Measurements from ENCODE around the gene ANKRD63. TPM values are rescaled to one million over a fixed set of nuclear protein-coding genes. Genes with fewer than 3 reads are reported as not detected.

The ANKRD63 gene
- total and polyA plus RNA-seq, 2 of the 8 experiments (the other 6 are each of a cell fraction or from before 2014, with no cell fraction given): 0.18 to 0.26 TPM

GRCh38 chr15:40246496-40247280 lies 36.2 kb downstream of the ANKRD63 start:
- 86% methylated on average over 8 of the region's 8 CpGs; no CpG with 5 or more reads in 1 of the 2 experiments for WGBS, 2 experiments (ENCODE audit: extremely low coverage in 1 of 2, insufficient coverage in 1 of 2, insufficient read length in 1 of 2, insufficient replicate concordance in 2 of 2, low coverage in 1 of 2, low lambda C conversion rate in 2 of 2, missing lambda C conversion rate in 1 of 2)
- Histone ChIP-seq H3K18ac (ENCODE audit: extremely low read depth, low read length) (no peak overlapping the region; the same call in 1 of the 2 replicates), H2AK5ac (ENCODE audit: low read depth, low read length) (no peak overlapping the region), H2BK15ac (ENCODE audit: low read length) (no peak overlapping the region; the same call in 1 of the 2 replicates), H3K79me1 (ENCODE audit: low read depth, low read length) (no peaks in the 10 kb centered on the region), H3K4me2 (ENCODE audit: insufficient read depth in 1 of 2, low read depth in 2 of 2, low read length in 2 of 2) (no peak overlapping the region), H3K4ac (replicated peaks; ENCODE audit: insufficient read length, low read depth, low read length) (no peak overlapping the region), H2BK12ac (ENCODE audit: low read depth, low read length) (no peak overlapping the region), H4K91ac (replicated peaks; ENCODE audit: insufficient read length, low read length) (no peak overlapping the region), H4K20me1 (replicated peaks in 1 of 2; ENCODE audit: control insufficient read depth in 1 of 2, insufficient read depth in 2 of 2, low read length in 2 of 2) (no peaks in the 10 kb centered on the region), H3K79me2 (ENCODE audit: control insufficient read depth in 1 of 2, insufficient read depth in 2 of 2, low read length in 2 of 2) (no peaks in the 10 kb centered on the region), H2AFZ (ENCODE audit: low read length) (no peak overlapping the region), H3K36me3 (ENCODE audit: control insufficient read depth in 2 of 4, insufficient read depth in 4 of 4, low read length in 3 of 4) (no peaks in the 10 kb centered on the region), H3K27ac (ENCODE audit: low read depth, low read length) (no peak overlapping the region), H4K8ac (ENCODE audit: extremely low read depth, insufficient read depth, low read length) (peak overlapping the region; percentile 1), H2BK20ac (ENCODE audit: low read length) (no peak overlapping the region), H4K5ac (ENCODE audit: insufficient read length, low read depth, low read length) (no peak overlapping the region), H3K14ac (ENCODE audit: insufficient read length) (no peak overlapping the region), H3K56ac (replicated peaks; ENCODE audit: insufficient read length, low read depth, low read length) (no peak overlapping the region), H2BK5ac (ENCODE audit: low read depth, low read length) (no peak overlapping the region), H3K27me3 (replicated peaks in 1 of 4; ENCODE audit: control insufficient read depth in 3 of 4, extremely low read depth in 1 of 4, insufficient read depth in 3 of 4, low read length in 3 of 4) (peaks cover under 1 to 10% (median 4%) of the 10 kb centered on the region in 4 experiments; a peak in 6 of 7 replicates), H3K23me2 (ENCODE audit: low read depth, low read length) (no peaks in the 10 kb centered on the region), H3K9me3 (ENCODE audit: insufficient read depth in 2 of 2, low read depth in 1 of 2, low read length in 1 of 2) (no peaks in the 10 kb centered on the region), H3K4me1 (replicated peaks in 1 of 4; ENCODE audit: control insufficient read depth in 3 of 4, insufficient read depth in 4 of 4, low read length in 3 of 4) (peaks cover 0 to 11% (median 9%) of the 10 kb centered on the region in 4 experiments; a peak in 4 of 7 replicates), H3K4me3 (ENCODE audit: extremely low read depth in 1 of 4, insufficient read depth in 2 of 4, low read depth in 3 of 4, low read length in 4 of 4) (no peak overlapping the region), H2BK120ac (replicated peaks; ENCODE audit: low read depth, low read length) (no peak overlapping the region), H3K23ac (ENCODE audit: insufficient read length) (no peak overlapping the region), H3K9ac (replicated peaks in 1 of 4; ENCODE audit: extremely low read depth in 1 of 4, low read depth in 3 of 4, low read length in 3 of 4) (no peak overlapping the region)
- DNase-seq (ENCODE audit: low read depth in 1 of 2, low spot score in 2 of 2) (no peak), FAIRE-seq (no peak)
- CTCF ChIA-PET (ENCODE audit: partially characterized antibody): interaction anchor here (0.9 to 46.3 kb wide), 5 partner anchors 17 to 76 kb away, joined by 3 to 1340 read pairs (median 8); no protein-coding TSS in a partner anchor
- POLR2A ChIA-PET (ENCODE audit: partially characterized antibody): interaction anchor here (1.1 to 6.7 kb wide), 5 partner anchors 7 to 25 kb away, joined by 3 to 47 read pairs (median 3); partner anchors contain the start of gene PAK6
- TF ChIP-seq TBP (IDR thresholded peaks at IDR 0.05; ENCODE audit: low read depth, low read length): no peak
- TF ChIP-seq JUN (IDR thresholded peaks at IDR 0.05; ENCODE audit: low read depth, low read length): no peak
- TF ChIP-seq CTBP2 (IDR thresholded peaks at IDR 0.05; ENCODE audit: borderline replicate concordance, insufficient read depth, insufficient read length, low read length): no peak

Measured in H1 (cell line).